Neural cell (in vitro differentiated cells): Measurements from ENCODE around the gene KRT36. TPM values are rescaled to one million over a fixed set of nuclear protein-coding genes. Genes with fewer than 3 reads are reported as not detected.

Experiments used
- H2AFZ ChIP-seq: fragments of 200-600, 300-800 bp; sonication (generic), shearing (Covaris generic); 2 replicates; pipeline ENCODE4 v1.6.0; 2014; ENCODE audit warnings: low read depth, mild to moderate bottlenecking, antibody characterized with exemption, low read length, moderate library complexity
- H3F3A ChIP-seq: fragments of 200-600 bp; shearing (Covaris generic); 2 replicates; pipeline ENCODE4 v1.6.1; 2016; ENCODE audit warnings: mild to moderate bottlenecking, moderate library complexity, mixed read lengths, antibody characterized with exemption, low read length; ENCODE audit not compliant: insufficient read depth, poor library complexity, severe bottlenecking
- H3K27ac ChIP-seq: fragments of 200-600, 300-800 bp; sonication (generic), shearing (Covaris generic); 2 replicates; pipeline ENCODE4 v1.5.1; 2014; ENCODE audit warnings: mild to moderate bottlenecking, low read length, moderate library complexity
- H3K27me3 ChIP-seq: fragments of 300-800, 200-600 bp; sonication (generic), shearing (Covaris generic); 2 replicates; pipeline ENCODE4 v1.6.0; 2014; ENCODE audit warnings: mild to moderate bottlenecking, low read depth, low read length, moderate library complexity; ENCODE audit not compliant: insufficient read depth
- H3K36me3 ChIP-seq: fragments of 300-800, 200-600 bp; sonication (generic), shearing (Covaris generic); 2 replicates; pipeline ENCODE4 v1.5.1; 2014; ENCODE audit warnings: mild to moderate bottlenecking, antibody characterized with exemption, low read length, moderate library complexity; ENCODE audit not compliant: insufficient read depth
- H3K4me2 ChIP-seq: fragments of 300-800, 200-600 bp; sonication (generic), shearing (Covaris generic); 2 replicates; pipeline ENCODE4 v1.6.0; 2014; ENCODE audit warnings: mild to moderate bottlenecking, low read length
- H3K4me3 ChIP-seq: fragments of 300-800, 200-600 bp; sonication (generic), shearing (Covaris generic); 2 replicates; pipeline ENCODE4 v1.5.1; 2014; ENCODE audit warnings: mild to moderate bottlenecking, low read length, moderate library complexity
- H3K79me2 ChIP-seq: fragments of 200-600 bp; shearing (Covaris generic); replicated peaks from 2 replicates; pipeline ENCODE4 v1.6.0; 2014; ENCODE audit warnings: mild to moderate bottlenecking, low read length, moderate library complexity; ENCODE audit not compliant: insufficient read depth
- H3K9ac ChIP-seq: fragments of 300-800, 200-600 bp; sonication (generic), shearing (Covaris generic); 2 replicates; pipeline ENCODE4 v1.6.1; 2016; ENCODE audit warnings: mild to moderate bottlenecking, low read length, mixed read lengths
- H3K9me2 ChIP-seq: fragments of 200-600 bp; shearing (Covaris generic); 2 replicates; pipeline ENCODE4 v1.6.1; 2016; ENCODE audit warnings: mild to moderate bottlenecking, low read length, mixed read lengths; ENCODE audit not compliant: insufficient read depth
- H3K9me3 ChIP-seq: fragments of 200-600, 300-800 bp; sonication (generic), shearing (Covaris generic); 2 replicates; pipeline ENCODE4 v1.6.1; 2016; ENCODE audit warnings: mild to moderate bottlenecking, mixed run types, low read length, moderate library complexity, mixed read lengths
- H4K20me1 ChIP-seq: fragments of 200-600 bp; shearing (Covaris generic); 2 replicates; pipeline ENCODE4 v1.6.1; 2016; ENCODE audit warnings: mild to moderate bottlenecking, mixed run types; ENCODE audit not compliant: insufficient read depth
- CTCF ChIP-seq: fragments of 450-650 bp; IDR thresholded peaks from 2 replicates; pipeline ENCODE4 v1.5.1; 2014; ENCODE audit warnings: antibody characterized with exemption, mild to moderate bottlenecking, moderate library complexity; ENCODE audit not compliant: poor library complexity, severe bottlenecking
- EP300 ChIP-seq: fragments of 450-650 bp; conservative IDR thresholded peaks from 2 replicates; pipeline ENCODE4 v1.6.1; 2014; ENCODE audit warnings: antibody characterized with exemption, mild to moderate bottlenecking, moderate library complexity; ENCODE audit not compliant: poor library complexity, severe bottlenecking
- EZH2 ChIP-seq: fragments of 200-600, 300-800 bp; shearing (Covaris generic), sonication (generic); IDR thresholded peaks from 2 replicates; pipeline ENCODE4 v1.6.1; 2014; ENCODE audit warnings: antibody characterized with exemption, low read length, borderline replicate concordance, mild to moderate bottlenecking; ENCODE audit not compliant: insufficient read depth, poor library complexity, severe bottlenecking
- MXI1 ChIP-seq: fragments of 450-650 bp; conservative IDR thresholded peaks from 2 replicates; pipeline ENCODE4 v1.6.1; 2014; ENCODE audit warnings: antibody characterized with exemption, mild to moderate bottlenecking; ENCODE audit not compliant: poor library complexity, severe bottlenecking
- POLR2AphosphoS5 ChIP-seq: IDR thresholded peaks from 2 replicates; pipeline ENCODE4 v1.6.1; 2012
- RAD21 ChIP-seq: fragments of 450-650 bp; conservative IDR thresholded peaks from 2 replicates; pipeline ENCODE4 v1.6.1; 2014; ENCODE audit warnings: antibody characterized with exemption, mild to moderate bottlenecking, moderate library complexity
- SMC3 ChIP-seq: fragments of 450-650 bp; conservative IDR thresholded peaks from 2 replicates; pipeline ENCODE4 v1.6.1; 2014; ENCODE audit warnings: antibody characterized with exemption, mild to moderate bottlenecking, moderate library complexity; ENCODE audit not compliant: poor library complexity
- TAF1 ChIP-seq: IDR thresholded peaks from 2 replicates; pipeline ENCODE4 v1.6.1; 2012; ENCODE audit warnings: low read depth
- polyA plus RNA-seq: library from polyadenylated mRNA; depleted of rRNA; stranded (reverse); fragments of >200 nt; gene quantifications from 2 replicates; pipeline ENCODE4 v1.2.3, GENCODE V29; 2014
- TF ChIP-seq, protein P1 (sequence below): IDR thresholded peaks from 2 replicates; pipeline ENCODE4 v1.6.1; 2012; ENCODE audit warnings: borderline replicate concordance

KRT36 gene
- polyA plus RNA-seq, 1 donor from 2014 or later: not detected

- H4K20me1 ChIP-seq: no peaks in the 10 kb centered on the region
- no peaks in the 10 kb centered on the region for H3K79me2 ChIP-seq
- no peak overlapping the region for H3K4me2 ChIP-seq
- no peak overlapping the region for H2AFZ ChIP-seq
- H3K36me3 ChIP-seq: no peaks in the 10 kb centered on the region
- no peak overlapping the region for H3K4me3 ChIP-seq
- H3K27ac ChIP-seq: no peak overlapping the region
- H3K9ac ChIP-seq: no peak overlapping the region
- TF ChIP-seq SMC3 (no peak), EZH2 (no peak), POLR2AphosphoS5 (no peak), EP300 (no peak), CTCF (no peak), MXI1 (no peak), TAF1 (no peak), RAD21 (no peak)
- TF ChIP-seq, protein P1, sequence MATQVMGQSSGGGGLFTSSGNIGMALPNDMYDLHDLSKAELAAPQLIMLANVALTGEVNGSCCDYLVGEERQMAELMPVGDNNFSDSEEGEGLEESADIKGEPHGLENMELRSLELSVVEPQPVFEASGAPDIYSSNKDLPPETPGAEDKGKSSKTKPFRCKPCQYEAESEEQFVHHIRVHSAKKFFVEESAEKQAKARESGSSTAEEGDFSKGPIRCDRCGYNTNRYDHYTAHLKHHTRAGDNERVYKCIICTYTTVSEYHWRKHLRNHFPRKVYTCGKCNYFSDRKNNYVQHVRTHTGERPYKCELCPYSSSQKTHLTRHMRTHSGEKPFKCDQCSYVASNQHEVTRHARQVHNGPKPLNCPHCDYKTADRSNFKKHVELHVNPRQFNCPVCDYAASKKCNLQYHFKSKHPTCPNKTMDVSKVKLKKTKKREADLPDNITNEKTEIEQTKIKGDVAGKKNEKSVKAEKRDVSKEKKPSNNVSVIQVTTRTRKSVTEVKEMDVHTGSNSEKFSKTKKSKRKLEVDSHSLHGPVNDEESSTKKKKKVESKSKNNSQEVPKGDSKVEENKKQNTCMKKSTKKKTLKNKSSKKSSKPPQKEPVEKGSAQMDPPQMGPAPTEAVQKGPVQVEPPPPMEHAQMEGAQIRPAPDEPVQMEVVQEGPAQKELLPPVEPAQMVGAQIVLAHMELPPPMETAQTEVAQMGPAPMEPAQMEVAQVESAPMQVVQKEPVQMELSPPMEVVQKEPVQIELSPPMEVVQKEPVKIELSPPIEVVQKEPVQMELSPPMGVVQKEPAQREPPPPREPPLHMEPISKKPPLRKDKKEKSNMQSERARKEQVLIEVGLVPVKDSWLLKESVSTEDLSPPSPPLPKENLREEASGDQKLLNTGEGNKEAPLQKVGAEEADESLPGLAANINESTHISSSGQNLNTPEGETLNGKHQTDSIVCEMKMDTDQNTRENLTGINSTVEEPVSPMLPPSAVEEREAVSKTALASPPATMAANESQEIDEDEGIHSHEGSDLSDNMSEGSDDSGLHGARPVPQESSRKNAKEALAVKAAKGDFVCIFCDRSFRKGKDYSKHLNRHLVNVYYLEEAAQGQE: no peak
- H3K27me3 ChIP-seq: no peaks in the 10 kb centered on the region
- H3K9me2 ChIP-seq: no peaks in the 10 kb centered on the region
- no peaks in the 10 kb centered on the region for H3K9me3 ChIP-seq
- no peaks in the 10 kb centered on the region for H3F3A ChIP-seq
Measured at GRCh38 chr17:41504246-41504977, 14.7 kb upstream of the KRT36 start.

DNA sequence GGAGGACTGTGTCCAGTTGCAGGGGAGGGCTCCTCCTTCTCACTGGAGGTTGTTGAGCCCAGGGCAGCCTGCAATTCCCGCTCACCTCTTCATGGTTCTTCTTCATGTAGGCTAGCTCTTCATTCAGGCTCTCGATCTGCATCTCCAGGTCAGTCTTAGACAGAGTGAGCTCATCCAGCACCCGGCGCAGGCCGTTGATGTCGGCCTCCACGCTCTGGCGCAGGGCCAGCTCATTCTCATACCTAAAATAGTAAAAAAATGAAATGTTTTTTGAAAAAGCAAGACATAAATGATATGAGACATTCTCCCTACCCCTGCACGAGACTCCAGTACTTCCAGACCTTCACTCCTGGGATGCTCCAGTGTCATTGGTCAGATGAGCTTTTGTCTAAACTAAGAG lies 13.5 kb upstream of the KRT36 start:
- Histone ChIP-seq H3K36me3 (no peaks in the 10 kb centered on the region), H3K4me2 (no peak overlapping the region), H3K79me2 (no peaks in the 10 kb centered on the region), H3K27me3 (no peaks in the 10 kb centered on the region), H3K9me3 (no peaks in the 10 kb centered on the region), H2AFZ (no peak overlapping the region), H3K9me2 (no peaks in the 10 kb centered on the region), H3F3A (no peaks in the 10 kb centered on the region), H3K9ac (no peak overlapping the region), H3K4me3 (no peak overlapping the region), H4K20me1 (no peaks in the 10 kb centered on the region), H3K27ac (no peak overlapping the region)
- TF ChIP-seq RAD21 (no peak), POLR2AphosphoS5 (no peak), EZH2 (no peak), SMC3 (no peak), EP300 (no peak), TAF1 (no peak), CTCF (no peak), MXI1 (no peak)
- TF ChIP-seq, protein P1: no peak
